Right lobe of liver (tissue), 6 donors: ENCODE data around the gene PAPOLB. TPM values are rescaled to one million over a fixed set of nuclear protein-coding genes. Genes with fewer than 3 reads are reported as not detected.

Source experiments
- ATAC-seq, 4 donors: fragments of 200-7000 bp; cut with Tn5 transposase; one replicate each; pipeline ENCODE4 v1.9.1; 2020; ENCODE audit warnings: mild to moderate bottlenecking in 4 of 4, moderate library complexity in 4 of 4
- DNase-seq, 3 donors: peaks; one replicate each; pipeline ENCODE4 v3.0.0-alpha.2; 2020
- H3K27ac ChIP-seq, 3 donors: fragments of 200-600 bp; one replicate each; pipeline ENCODE4 v1.8.0; 2022
- H3K27me3 ChIP-seq, 2 donors: fragments of 200-600 bp; one replicate each; pipeline ENCODE4 v1.8.0; 2022
- H3K36me3 ChIP-seq, 4 donors: fragments of 200-600 bp; sonication (generic) in 1 of 4; one replicate each; pipeline versions ENCODE4 v1.5.1 to v1.8.0; 2017 to 2022; ENCODE audit warnings: control low read depth in 1 of 4
- H3K4me1 ChIP-seq, 4 donors: fragments of 200-600 bp; sonication (generic) in 1 of 4; one replicate each; pipeline versions ENCODE4 v1.5.1 to v1.8.0; 2017 to 2022; ENCODE audit warnings: control low read depth in 1 of 4
- H3K4me3 ChIP-seq, 3 donors: fragments of 200-600 bp; one replicate each; pipeline ENCODE4 v1.8.0; 2022
- H3K9me3 ChIP-seq, 4 donors: fragments of 200-600 bp; sonication (generic) in 1 of 4; one replicate each; pipeline versions ENCODE4 v1.5.1 to v1.8.0; 2017 to 2022; ENCODE audit warnings: control low read depth in 1 of 4
- CTCF ChIP-seq, 4 donors: fragments of 200-600 bp in 3 of 4; fragments of 450-650 bp in 1 of 4; IDR thresholded peaks; one replicate each; pipeline versions ENCODE4 v1.5.1 to v1.8.0; 2016 to 2022; ENCODE audit warnings: antibody characterized with exemption in 4 of 4, mild to moderate bottlenecking in 2 of 4
- POLR2A ChIP-seq: fragments of 450-650 bp; IDR thresholded peaks from one replicate; pipeline ENCODE4 v1.6.1; 2017; ENCODE audit warnings: antibody characterized with exemption, mild to moderate bottlenecking
- WGBS: methylation state at CpG from one replicate; pipeline ENCODE4 v1.1.6; 2018; ENCODE audit warnings: low coverage, low lambda C conversion rate; ENCODE audit not compliant: insufficient coverage; ENCODE audit errors: missing lambda C conversion rate; 5-methylcytosine and 5-hydroxymethylcytosine counted together
- intact Hi-C, 2 donors: fragments of 100-400 bp; cut with DNase I; formaldehyde crosslinking; loops; one replicate each; pipeline versions ENCODE4 v1.11.2 to v1.14.1; 2022
- total RNA-seq, 6 experiments: library from RNA; depleted of rRNA in 2 of 6; stranded (reverse); fragments of >200 nt in 2 of 6; fragmentation: NEBNext Ultra II Directional in 3 of 6; extraction: Animal tissue kit (Norgen Biotek cat#: 25700) in 3 of 6; gene quantifications; one replicate each; pipeline versions ENCODE4 v1.1.0 to v1.2.4, GENCODE V29; 2016 to 2023
- donor health status: DM: no; HTN: yes; CAD: no.
- donor health status: DM: no; HTN: no; CAD: no.
- donor health status: DM: no; HTN: no; CAD: no.
- donor health status: DM: no; HTN: yes; CAD: no.
- donor health status: DM: no; HTN: yes; CAD: no.

PAPOLB gene
- total RNA-seq, 6 experiments from 2014 or later, result not detected

- H3K36me3 ChIP-seq, result no peaks in the 10 kb centered on the region
- H3K27me3 ChIP-seq, result no peaks in the 10 kb centered on the region
- 64% methylated on average over 4 of the region's 9 CpGs for WGBS
- H3K4me3 ChIP-seq, result no peak overlapping the region
- no peak overlapping the region for H3K27ac ChIP-seq
- intact Hi-C loops, result no loop called here
- no peak for DNase-seq
- TF ChIP-seq CTCF (IDR thresholded peaks at IDR 0.05), result no peak
- no peak for TF ChIP-seq POLR2A
- no peak for ATAC-seq
- H3K4me1 ChIP-seq, result no peaks in the 10 kb centered on the region
- H3K9me3 ChIP-seq, result no peaks in the 10 kb centered on the region
Measured at GRCh38 chr7:4866528-4867496, 5.0 kb upstream of the PAPOLB start.

- DNase-seq, result no peak
- H3K27ac ChIP-seq, result no peak overlapping the region
- intact Hi-C loops, result no loop called here
- H3K36me3 ChIP-seq, result no peaks in the 10 kb centered on the region
- TF ChIP-seq CTCF (IDR thresholded peaks at IDR 0.05) (no peak), POLR2A (no peak)
- H3K27me3 ChIP-seq, result no peaks in the 10 kb centered on the region
- ATAC-seq, result no peak
- 69% methylated on average over 13 of the region's 14 CpGs for WGBS
- H3K4me3 ChIP-seq, result peak overlapping the region in 1 of 3 donors; percentile 31
- no peaks in the 10 kb centered on the region for H3K4me1 ChIP-seq
- H3K9me3 ChIP-seq, result no peaks in the 10 kb centered on the region
Measured at GRCh38 chr7:4862156-4862555, 326 bp upstream of the PAPOLB start.

- Histone ChIP-seq H3K4me3 (no peak overlapping the region), H3K27me3 (no peaks in the 10 kb centered on the region), H3K27ac (no peak overlapping the region), H3K36me3 (no peaks in the 10 kb centered on the region), H3K9me3 (no peaks in the 10 kb centered on the region), H3K4me1 (no peaks in the 10 kb centered on the region)
- TF ChIP-seq POLR2A (no peak), CTCF (IDR thresholded peaks at IDR 0.05) (no peak)
- 62% methylated on average over 11 of the region's 11 CpGs for WGBS
- no peak for DNase-seq
- intact Hi-C loops, result no loop called here
- no peak for ATAC-seq
Measured at GRCh38 chr7:4861227-4861626, 603 bp downstream of the PAPOLB start.

- DNase-seq (no peak), ATAC-seq (no peak)
- WGBS, result 40% methylated on average over 3 of the region's 3 CpGs
- Histone ChIP-seq H3K27me3 (no peaks in the 10 kb centered on the region), H3K4me3 (no peak overlapping the region), H3K36me3 (no peaks in the 10 kb centered on the region), H3K27ac (no peak overlapping the region), H3K9me3 (no peaks in the 10 kb centered on the region), H3K4me1 (no peaks in the 10 kb centered on the region)
- TF ChIP-seq CTCF (IDR thresholded peaks at IDR 0.05) (no peak), POLR2A (no peak)
- intact Hi-C loops, result no loop called here
Measured at GRCh38 chr7:4857189-4857588, 4.6 kb downstream of the PAPOLB start.
